ENCODE data around the gene IZUMO1R. TPM values are rescaled to one million over a fixed set of nuclear protein-coding genes. Genes with fewer than 3 reads are reported as not detected.

The IZUMO1R gene
- total and polyA plus RNA-seq, 2 of the 8 experiments (the other 6 are each of a cell fraction or from before 2014, with no cell fraction given), result not detected

GRCh38 chr11:94342250-94342649 is 37.9 kb downstream of the IZUMO1R start:
- H2BK120ac ChIP-seq (replicated peaks; ENCODE audit: low read depth, low read length), result no peak overlapping the region
- H3K4ac ChIP-seq (replicated peaks; ENCODE audit: insufficient read length, low read depth, low read length), result no peak overlapping the region
- no peaks in the 10 kb centered on the region for H3K4me1 ChIP-seq (replicated peaks in 1 of 4; ENCODE audit: control insufficient read depth in 3 of 4, insufficient read depth in 4 of 4, low read length in 3 of 4)
- H3K23ac ChIP-seq (ENCODE audit: insufficient read length), result no peak overlapping the region
- POLR2A ChIA-PET (ENCODE audit: partially characterized antibody), result interaction anchor here (0.6 to 0.7 kb wide), 2 partner anchors 213 to 267 kb away, joined by 3 to 5 read pairs; no protein-coding TSS in a partner anchor
- peaks cover 8 to 13% of the 10 kb centered on the region in 2 experiments; a peak in 2 of 4 replicates for H3K9me3 ChIP-seq (ENCODE audit: insufficient read depth in 2 of 2, low read depth in 1 of 2, low read length in 1 of 2)
- no peaks in the 10 kb centered on the region for H3K23me2 ChIP-seq (ENCODE audit: low read depth, low read length)
- H3K56ac ChIP-seq (replicated peaks; ENCODE audit: insufficient read length, low read depth, low read length), result no peak overlapping the region
- H2BK15ac ChIP-seq (ENCODE audit: low read length), result no peak overlapping the region
- 85% methylated on average over 3 of the region's 3 CpGs; no CpG with 5 or more reads in 1 of the 2 experiments for WGBS, 2 experiments (ENCODE audit: extremely low coverage in 1 of 2, insufficient coverage in 1 of 2, insufficient read length in 1 of 2, insufficient replicate concordance in 2 of 2, low coverage in 1 of 2, low lambda C conversion rate in 2 of 2, missing lambda C conversion rate in 1 of 2)
- H4K91ac ChIP-seq (replicated peaks; ENCODE audit: insufficient read length, low read length), result no peak overlapping the region
- DNase-seq (ENCODE audit: low read depth in 1 of 2, low spot score in 2 of 2) (no peak), FAIRE-seq (no peak)
- no peaks in the 10 kb centered on the region for H3K79me2 ChIP-seq (ENCODE audit: control insufficient read depth in 1 of 2, insufficient read depth in 2 of 2, low read length in 2 of 2)
- no peaks in the 10 kb centered on the region for H3K79me1 ChIP-seq (ENCODE audit: low read depth, low read length)
- H2BK20ac ChIP-seq (ENCODE audit: low read length), result no peak overlapping the region
- no peak overlapping the region for H3K14ac ChIP-seq (ENCODE audit: insufficient read length)
- H3K36me3 ChIP-seq (ENCODE audit: control insufficient read depth in 2 of 4, insufficient read depth in 4 of 4, low read length in 3 of 4), result no peaks in the 10 kb centered on the region
- no peak overlapping the region for H2BK12ac ChIP-seq (ENCODE audit: low read depth, low read length)
- H3K18ac ChIP-seq (ENCODE audit: extremely low read depth, low read length), result no peak overlapping the region
- H3K4me3 ChIP-seq (ENCODE audit: extremely low read depth in 1 of 4, insufficient read depth in 2 of 4, low read depth in 3 of 4, low read length in 4 of 4), result no peak overlapping the region
- CTCF ChIA-PET (ENCODE audit: partially characterized antibody), result interaction anchor here (0.7 kb wide), 2 partner anchors 16 to 357 kb away, joined by 3 to 5 read pairs; no protein-coding TSS in a partner anchor
- H3K27me3 ChIP-seq (replicated peaks in 1 of 4; ENCODE audit: control insufficient read depth in 3 of 4, extremely low read depth in 1 of 4, insufficient read depth in 3 of 4, low read length in 3 of 4), result no peaks in the 10 kb centered on the region
- H3K4me2 ChIP-seq (ENCODE audit: insufficient read depth in 1 of 2, low read depth in 2 of 2, low read length in 2 of 2), result no peak overlapping the region
- H4K8ac ChIP-seq (ENCODE audit: extremely low read depth, insufficient read depth, low read length), result no peak overlapping the region
- H4K5ac ChIP-seq (ENCODE audit: insufficient read length, low read depth, low read length), result no peak overlapping the region
- H2AK5ac ChIP-seq (ENCODE audit: low read depth, low read length), result no peak overlapping the region
- H3K27ac ChIP-seq (ENCODE audit: low read depth, low read length), result no peak overlapping the region
- H3K9ac ChIP-seq (replicated peaks in 1 of 4; ENCODE audit: extremely low read depth in 1 of 4, low read depth in 3 of 4, low read length in 3 of 4), result no peak overlapping the region
- no peak overlapping the region for H2AFZ ChIP-seq (ENCODE audit: low read length)
- no peak overlapping the region for H2BK5ac ChIP-seq (ENCODE audit: low read depth, low read length)
- no peaks in the 10 kb centered on the region for H4K20me1 ChIP-seq (replicated peaks in 1 of 2; ENCODE audit: control insufficient read depth in 1 of 2, insufficient read depth in 2 of 2, low read length in 2 of 2)
- TF ChIP-seq TBP (IDR thresholded peaks at IDR 0.05; ENCODE audit: low read depth, low read length), result no peak
- TF ChIP-seq, protein P1, sequence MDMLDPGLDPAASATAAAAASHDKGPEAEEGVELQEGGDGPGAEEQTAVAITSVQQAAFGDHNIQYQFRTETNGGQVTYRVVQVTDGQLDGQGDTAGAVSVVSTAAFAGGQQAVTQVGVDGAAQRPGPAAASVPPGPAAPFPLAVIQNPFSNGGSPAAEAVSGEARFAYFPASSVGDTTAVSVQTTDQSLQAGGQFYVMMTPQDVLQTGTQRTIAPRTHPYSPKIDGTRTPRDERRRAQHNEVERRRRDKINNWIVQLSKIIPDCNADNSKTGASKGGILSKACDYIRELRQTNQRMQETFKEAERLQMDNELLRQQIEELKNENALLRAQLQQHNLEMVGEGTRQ (IDR thresholded peaks at IDR 0.05; ENCODE audit: low read length), result no peak
- no peak for TF ChIP-seq RXRA (IDR thresholded peaks at IDR 0.05; ENCODE audit: insufficient read depth, low read depth, low read length)
- TF ChIP-seq HDAC6 (IDR thresholded peaks at IDR 0.05; ENCODE audit: low read depth, low read length), result no peak
- no peak for TF ChIP-seq CEBPB (IDR thresholded peaks at IDR 0.05; ENCODE audit: low read depth, low read length)
- no peak for TF ChIP-seq E2F6 (IDR thresholded peaks at IDR 0.05)
- no peak for TF ChIP-seq BACH1 (IDR thresholded peaks at IDR 0.05; ENCODE audit: low read length)
- TF ChIP-seq CREB1 (IDR thresholded peaks at IDR 0.05), result no peak
- TF ChIP-seq KDM5A (IDR thresholded peaks at IDR 0.05; ENCODE audit: low read length), result no peak
- TF ChIP-seq EP300 (IDR thresholded peaks at IDR 0.05; ENCODE audit: borderline replicate concordance in 1 of 2, low read depth in 2 of 2, low read length in 2 of 2), result no peak
- TF ChIP-seq EGR1 (IDR thresholded peaks at IDR 0.05; ENCODE audit: borderline replicate concordance, low read depth, low read length), result no peak
- no peak for TF ChIP-seq TEAD4 (IDR thresholded peaks at IDR 0.05; ENCODE audit: low read depth, low read length)
- TF ChIP-seq ATF3 (IDR thresholded peaks at IDR 0.05; ENCODE audit: insufficient read depth, low read depth, low read length), result no peak

Measured in H1 (cell line).